HT1080 (cell line): ENCODE measurements around the gene NAPG. TPM values are rescaled to one million over a fixed set of nuclear protein-coding genes. Genes with fewer than 3 reads are reported as not detected.
"Not testable (repeated sequence)": the region's sequence is repeated elsewhere in the genome, so short reads cannot be mapped to it uniquely, and the experiment has no call there.

Experiments used
- DNase-seq: peaks from one replicate; pipeline ENCODE4 v3.0.0-alpha.2; 2015; ENCODE audit warnings: low read depth
- total RNA-seq: library from RNA; depleted of rRNA; stranded (reverse); fragments of >200 nt; shearing (Covaris generic); gene quantifications from 2 replicates; pipeline ENCODE4 v1.2.3, GENCODE V29; 2014

NAPG gene
- total RNA-seq, 1 experiment from 2014 or later, result 28.1 TPM

DNA sequence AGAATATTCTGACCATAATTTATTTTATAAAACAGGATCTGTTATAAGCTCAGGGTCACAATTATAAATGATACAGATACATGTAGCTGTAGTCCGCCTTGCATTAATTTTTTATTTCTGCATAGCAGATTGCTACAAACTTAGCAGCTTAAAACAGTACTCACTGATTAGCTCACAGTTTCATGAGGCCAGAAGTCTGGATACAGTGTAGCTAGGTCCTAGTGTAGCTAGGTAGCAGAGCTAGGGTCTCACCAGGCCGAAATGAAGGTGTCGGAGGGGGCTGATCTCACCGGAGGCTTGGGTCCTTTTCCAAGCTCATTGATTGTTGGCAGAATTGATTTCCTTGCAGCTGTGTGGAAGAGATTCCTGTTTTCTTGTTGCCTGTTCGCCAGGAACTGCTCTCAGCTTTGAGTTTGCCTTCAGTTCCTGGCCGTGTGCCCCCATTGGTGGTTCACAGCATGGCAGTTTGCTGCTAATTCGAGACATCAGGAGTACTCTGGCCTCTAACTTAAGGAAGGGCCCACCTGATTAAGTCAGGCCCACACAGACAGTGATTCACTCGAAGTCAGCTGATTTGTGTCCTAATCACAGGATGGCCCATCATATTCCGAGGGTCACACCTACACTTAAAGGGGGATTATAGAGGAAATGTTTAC is 18.4 kb downstream of the NAPG start:
- no peak for DNase-seq

DNA sequence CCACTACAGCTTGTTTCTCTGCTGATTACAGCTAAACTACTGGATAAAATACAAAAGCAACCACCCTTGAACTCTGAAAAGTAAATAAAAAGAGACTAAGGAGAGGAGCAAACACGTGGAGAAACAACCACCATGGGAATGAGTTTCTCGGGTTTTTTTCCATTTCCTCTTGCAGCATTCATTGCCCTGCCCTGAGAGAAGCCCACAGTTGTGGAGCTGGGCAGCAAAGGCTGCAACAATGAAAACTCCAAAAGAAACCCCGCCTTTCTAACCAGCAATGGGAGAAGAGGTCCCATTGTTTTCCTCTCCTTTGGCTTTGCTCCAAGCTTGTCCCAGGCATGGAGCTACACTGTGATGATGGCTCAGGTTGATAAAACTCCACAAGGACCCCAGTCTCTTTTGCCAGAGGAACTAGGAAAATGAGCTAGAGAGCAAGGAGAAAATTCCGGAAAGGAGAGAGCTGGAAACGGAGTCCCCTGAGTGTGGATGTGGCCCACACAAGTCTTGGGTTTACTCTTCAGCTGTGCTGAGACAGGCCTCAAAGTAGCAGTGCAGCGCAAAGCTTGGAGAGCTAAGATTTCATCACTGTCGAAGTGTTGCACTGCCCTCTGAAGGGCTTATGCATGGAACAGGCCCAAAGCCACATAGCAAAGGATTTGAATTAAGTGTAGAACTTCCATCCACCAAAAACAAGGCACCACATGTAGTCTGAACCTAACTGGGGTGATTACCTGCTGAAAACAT is 20.9 kb downstream of the NAPG start:
- no peak for DNase-seq

DNA sequence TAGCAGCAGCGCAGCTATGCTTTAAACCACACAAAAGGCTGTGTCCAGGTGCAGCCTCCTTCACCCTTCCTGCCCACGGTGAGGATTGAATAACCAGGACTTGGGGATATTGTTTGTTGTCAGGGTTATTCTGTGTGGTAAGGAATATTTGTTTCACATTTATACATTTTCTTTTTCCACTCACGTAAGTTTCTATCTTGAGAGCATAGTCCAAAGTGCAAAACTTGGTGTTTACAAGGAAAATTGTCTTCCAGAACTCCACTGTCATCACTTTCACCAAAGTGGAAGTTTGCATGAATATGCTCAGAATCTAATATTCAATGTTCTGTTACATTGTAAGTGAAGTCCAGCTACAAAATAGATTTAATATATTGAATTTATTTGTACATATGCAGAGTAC is 26.4 kb downstream of the NAPG start:
- DNase-seq, result no peak

DNA sequence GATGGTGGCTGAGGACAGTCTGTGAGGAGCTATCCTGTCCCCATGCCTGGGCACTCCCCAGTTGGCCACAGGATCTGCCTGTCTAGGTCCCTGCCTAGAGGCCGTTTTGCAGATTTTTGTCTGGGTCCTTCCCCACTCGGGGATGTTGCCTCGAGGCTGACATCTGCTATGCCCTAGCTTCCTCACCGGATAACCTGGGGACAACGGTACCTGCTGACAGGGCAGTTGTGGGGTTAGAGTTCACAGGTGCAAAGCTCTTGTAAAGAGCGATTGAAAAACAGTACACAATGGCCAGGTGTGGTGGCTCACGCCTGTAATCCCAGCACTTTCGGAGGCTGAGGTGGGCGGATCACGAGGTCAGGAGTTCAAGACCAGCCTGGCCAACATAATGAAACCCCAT is 30.4 kb downstream of the NAPG start:
- not testable (repeated sequence) for DNase-seq

DNA sequence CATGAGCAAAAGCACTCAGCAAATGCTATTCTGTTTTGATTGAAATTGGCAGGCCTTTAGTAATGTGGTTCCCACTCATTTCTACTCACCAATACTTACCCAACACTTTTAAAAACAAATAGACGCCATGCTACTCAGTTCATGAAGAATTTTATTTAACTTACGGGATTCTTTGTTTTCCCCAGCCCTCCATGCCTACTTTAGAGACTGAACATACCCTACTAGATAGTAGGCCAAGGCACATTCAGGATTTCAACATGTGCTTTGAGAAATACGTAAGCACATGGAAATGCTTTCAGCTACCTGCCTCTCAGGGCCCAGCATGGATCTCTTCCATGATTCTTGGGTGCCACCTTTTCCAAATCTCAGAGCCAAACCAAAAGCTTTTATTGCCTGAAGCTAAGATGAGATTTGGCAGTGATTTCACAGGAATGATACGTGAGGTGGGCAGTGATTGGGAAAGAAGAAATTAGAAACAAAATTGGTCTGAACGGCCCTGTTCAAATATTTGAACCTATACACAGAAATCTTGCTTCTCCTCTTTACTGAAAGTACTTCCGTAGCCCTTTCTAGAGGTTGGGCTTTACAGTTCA is 31.4 kb downstream of the NAPG start:
- DNase-seq, result no peak

DNA sequence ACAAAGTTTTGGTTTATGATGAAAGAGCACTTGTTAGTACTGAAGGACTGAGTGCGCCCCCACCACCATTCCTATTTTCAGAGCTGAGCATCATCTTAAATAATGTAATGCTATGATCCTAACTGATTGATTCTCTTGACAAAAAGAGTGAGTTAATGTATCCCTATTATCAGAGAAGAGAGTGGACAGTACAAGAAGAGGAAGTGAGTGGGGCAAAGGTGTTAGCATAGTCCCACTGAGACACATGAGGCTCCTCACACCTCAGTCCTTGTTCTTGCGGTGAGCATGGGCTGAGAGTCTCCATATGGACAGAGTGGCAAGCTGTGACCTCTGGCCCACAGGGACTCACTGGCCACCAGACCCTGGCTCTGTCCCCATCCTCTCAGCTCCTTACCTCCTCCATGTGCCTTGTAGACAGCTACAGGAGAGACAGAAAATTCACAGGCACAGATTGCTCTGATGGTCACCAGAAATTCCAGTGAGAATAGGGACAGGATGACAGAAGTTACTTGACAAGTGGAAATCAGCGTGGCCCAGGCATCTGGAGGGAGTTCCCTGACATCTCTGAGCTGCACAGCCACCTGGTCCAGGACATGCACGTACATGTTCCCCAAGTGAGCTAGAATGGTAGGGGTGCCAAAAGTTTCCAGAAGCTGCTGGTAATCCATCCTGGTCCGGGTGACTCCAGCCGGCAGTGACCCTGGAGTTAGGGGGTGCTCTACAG is 32.6 kb downstream of the NAPG start:
- no peak for DNase-seq

DNA sequence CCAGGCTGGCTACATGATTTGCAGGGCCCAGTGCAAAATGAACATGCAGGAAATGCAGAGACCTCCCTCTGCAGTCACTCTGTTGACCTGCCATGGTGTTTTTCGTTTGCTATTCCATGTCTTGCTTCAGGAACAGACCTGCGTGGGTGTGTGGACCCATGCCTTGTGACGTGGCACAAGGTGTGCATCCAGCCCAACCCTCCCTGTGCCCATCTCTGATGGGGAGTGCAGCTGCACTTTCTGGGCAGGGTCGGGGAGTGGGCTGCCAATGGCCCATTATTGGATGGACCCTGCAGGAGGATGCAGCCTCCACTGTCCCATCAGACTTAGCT is 33.1 kb downstream of the NAPG start:
- DNase-seq, result no peak

DNA sequence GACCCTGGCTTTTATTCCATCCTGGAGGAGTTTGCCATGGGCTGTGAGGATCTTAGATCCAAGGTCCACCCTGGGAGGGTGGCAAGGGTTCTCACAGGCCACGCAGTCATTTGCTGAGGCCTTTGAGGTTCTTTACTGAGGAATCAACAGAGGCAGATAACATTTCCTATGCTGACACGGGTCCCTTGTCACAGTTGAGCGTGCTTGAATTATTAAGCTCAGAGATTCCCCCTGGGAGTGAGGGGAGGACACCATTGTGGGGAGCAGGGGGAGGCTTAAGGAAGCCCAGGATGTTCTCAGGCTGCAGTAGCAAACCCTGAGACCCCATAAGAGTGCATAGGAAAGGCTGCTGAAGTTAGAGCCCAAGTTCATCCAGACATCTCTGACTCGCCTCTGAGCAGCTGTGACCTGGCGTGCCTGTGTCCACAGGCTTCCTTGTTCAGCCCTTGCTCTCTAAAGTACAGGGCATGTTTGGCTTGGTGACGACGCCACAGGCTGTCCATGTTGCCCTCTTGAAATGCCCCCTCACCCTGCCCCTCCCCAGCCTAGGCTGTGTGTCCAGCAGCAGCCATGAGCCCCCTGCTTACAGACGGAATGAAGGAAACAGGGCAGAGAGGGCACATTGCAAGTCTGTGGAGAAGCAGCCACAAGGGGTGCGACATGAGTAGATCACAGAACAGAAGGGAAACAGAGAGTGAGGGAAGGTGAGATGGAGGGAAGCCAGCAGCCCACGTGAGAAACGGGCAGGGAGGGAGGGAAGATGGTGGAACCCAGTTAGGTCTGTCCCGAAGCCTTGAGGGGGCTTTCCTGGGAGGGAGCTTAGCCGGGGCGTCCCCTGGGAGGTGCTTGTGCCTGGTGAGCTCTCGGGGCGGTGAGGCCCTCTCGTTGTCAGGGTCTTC is 34.0 kb downstream of the NAPG start:
- no peak for DNase-seq

DNA sequence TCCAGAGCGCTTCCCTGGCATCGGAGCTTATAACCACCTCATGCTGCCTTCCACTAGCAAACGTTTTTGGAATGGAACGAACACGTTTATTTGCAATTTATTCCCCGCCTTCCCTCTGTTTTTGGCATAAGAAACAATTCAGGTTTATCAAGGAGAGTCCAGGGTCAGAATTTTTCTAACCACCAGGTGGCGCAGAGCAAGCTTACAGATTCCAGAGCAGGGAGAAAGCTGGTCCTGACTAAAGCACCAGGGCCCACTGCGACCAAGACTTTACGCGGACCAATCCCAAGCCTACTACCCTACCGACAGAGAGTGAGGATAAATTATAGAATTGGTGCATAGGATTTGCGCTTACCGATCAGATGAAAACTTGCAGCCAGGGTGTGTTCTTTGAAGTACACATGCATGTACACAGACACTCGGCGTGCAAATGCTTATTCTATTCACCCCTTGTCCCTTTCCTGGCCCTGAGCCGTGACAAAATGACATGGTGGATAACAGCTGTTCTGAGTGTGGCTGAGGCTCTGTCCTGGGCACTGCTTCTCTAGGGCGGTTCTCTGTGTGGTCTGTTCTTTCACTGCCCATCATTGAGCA is 34.7 kb downstream of the NAPG start:
- DNase-seq, result peak; percentile 40

DNA sequence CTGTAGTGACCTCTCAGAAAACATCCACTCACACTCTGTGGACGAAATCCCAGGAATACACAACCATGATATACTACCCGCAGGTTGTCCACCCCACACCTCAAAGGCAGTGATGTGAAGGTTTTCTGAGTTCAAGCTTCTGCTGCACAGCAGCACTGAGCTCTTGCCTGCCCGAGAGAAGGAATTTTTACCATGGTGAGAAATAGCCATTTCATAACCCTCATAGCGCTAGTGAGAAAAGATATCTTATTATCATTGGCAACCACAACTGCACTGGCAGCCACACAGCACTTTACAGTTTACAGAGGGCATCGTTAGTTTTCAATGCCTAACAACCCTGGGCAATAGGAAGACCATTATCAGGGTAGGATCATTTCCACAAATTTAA is 36.9 kb downstream of the NAPG start:
- DNase-seq, result no peak

DNA sequence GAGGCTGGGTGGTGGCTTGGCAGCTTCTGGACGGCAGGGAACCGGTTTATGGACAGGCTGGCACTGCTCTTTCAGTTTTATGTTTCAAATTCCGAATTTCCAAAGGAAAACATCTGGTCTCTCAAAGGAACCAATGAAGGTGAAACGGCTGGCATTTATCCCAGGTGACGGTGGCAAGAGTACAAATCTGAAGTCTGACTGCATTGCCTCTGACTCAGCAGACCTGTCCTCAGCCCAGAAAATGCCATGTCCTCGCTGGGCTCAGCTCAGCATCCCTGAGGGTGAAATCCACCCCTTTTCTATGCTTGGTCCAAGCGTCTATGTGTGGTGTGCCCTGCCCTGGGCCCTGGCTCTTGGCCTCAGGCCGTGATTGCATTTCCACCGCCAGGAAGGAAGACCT is 38.1 kb downstream of the NAPG start:
- DNase-seq, result no peak

DNA sequence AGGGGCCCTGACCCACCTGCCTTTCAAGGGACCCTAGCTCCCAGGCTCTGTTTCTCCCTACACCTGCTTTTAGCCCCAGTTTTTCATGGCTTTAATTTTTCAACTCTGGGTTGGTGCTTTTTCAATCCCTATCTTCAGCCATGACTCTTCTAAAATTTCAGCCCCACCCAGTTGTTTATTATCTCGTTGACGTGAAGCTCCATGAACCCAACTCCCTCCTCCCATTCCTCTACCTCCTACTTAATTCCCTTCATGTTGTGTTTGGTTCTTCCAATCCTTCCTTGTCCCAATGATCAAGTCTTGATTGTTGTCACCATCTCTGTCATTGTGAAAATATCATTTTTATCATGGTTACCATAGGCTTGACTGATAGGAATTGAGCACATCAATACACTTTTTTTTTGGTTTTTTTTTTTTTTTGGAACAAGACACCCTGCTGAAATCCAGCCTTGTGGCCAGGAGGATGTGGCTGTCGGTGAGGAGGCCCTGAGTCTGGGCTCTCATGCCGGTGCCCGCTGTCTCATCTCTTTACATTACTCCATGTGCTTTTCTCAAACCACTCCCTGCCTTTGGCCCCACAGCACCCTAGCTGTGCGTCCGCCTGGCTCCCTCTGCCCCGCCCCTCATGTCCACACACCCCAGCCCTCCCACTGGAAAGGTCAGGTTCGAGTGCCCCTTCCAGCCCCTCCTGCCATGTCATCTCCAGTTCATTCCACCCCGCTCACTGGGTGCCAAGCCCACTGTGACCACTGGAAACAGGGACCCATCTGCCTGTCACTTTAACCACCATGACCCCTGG is 39.3 kb downstream of the NAPG start:
- no peak for DNase-seq

DNA sequence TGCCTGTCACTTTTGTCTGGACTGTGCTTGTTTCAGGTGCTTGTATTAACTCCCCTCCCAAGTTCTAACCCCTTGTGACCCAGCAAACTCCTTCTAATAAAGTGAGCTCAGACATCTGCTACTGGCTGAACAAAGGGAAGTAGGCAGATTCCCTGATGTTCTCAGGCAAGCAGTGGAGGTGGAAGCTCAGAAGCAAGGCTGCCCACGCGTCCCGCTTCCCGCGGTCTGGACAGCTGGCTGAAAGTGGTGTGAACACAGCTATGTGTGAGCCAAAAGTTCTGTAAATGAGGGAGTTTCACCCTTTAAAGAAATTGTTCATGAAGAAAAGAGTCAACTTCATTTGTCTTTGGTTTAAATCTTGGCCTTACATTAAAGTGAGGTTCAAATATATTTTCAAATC is 40.0 kb downstream of the NAPG start:
- DNase-seq, result no peak

DNA sequence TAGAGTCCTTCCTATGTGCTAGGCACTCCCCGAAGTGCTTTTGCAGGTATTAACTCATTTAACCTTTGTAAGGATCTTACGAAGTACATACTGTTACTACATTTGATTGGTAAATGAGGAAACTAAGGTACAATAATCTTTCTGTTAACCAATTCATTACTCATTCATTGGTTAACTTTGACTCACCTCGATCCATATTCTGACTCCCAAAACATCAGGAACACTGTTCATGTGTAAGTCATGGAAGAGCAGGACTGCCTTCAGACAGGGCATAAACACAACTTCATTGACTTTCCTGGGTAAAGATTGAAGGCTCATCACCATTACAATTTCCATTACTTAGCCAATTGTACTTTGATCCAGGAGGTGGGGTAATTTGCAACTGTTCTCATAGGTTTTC is 40.6 kb downstream of the NAPG start:
- DNase-seq, result no peak

DNA sequence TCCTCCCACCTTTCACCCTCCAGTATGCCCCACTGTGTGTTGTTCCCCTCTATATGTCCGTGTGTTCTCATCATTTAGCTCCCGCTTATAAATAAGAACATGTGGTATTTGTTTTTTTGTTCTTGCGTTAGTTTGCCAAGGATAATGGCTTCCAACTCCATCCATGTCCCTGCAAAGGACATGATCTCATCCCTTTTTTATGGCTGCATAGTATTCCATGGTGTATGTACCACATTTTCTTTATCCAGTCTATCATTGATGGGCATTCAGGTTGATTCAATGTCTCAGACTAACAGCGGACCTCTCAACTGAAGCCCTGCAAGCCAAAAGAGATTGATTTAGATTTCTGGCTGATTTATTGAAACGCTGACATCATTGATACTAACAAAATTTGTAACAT is 44.1 kb downstream of the NAPG start:
- not testable (repeated sequence) for DNase-seq

DNA sequence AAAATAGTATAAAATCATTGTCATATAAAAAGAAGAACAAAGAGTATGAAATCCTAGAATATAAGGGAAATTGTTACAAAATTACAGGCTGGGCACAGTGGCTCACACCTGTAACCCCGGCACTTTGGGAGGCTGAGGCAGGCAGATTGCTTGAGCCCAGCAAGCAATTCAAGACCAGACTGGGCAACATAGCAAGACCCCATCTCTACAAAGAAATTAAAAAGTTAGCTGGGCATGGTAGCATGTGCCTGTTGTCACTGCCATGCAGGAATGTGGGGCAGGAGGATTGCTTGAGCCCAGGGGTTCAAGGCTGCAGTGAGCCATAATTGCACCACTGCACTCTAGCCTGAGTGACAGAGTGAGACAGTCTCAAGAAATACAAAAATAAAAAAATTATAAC is 44.8 kb downstream of the NAPG start:
- no peak for DNase-seq

DNA sequence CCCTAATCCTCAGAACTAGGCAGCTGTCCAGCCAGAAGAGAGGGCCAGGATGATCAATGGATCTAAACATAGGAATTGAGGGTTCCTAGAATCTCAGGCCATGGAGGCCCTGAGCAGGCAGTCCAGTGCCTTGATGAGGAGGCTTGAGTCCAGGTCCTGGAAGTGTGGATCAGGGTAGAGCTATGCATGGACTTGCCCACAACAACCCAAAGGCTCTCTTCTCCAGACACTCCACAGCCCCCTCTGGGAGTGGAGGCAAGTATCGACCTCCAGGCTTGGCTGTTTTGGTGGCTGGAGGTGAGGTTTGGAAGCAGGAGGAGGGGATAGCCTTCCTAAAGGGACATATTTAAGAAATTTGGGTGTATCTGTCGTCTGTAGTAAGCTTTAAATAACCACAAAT is 45.7 kb downstream of the NAPG start:
- DNase-seq, result no peak

DNA sequence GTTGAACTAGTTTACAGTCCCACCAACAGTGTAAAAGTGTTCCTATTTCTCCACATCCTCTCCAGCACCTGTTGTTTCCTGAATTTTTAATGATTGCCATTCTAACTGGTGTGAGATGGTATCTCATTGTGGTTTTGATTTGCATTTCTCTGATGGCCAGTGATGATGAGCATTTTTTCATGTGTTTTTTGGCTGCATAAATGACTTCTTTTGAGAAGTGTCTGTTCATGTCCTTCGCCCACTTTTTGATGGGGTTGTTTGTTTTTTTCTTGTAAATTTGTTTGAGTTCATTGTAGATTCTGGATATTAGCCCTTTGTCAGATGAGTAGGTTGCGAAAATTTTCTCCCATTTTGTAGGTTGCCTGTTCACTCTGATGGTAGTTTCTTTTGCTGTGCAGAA is 47.4 kb downstream of the NAPG start:
- DNase-seq, result not testable (repeated sequence)

DNA sequence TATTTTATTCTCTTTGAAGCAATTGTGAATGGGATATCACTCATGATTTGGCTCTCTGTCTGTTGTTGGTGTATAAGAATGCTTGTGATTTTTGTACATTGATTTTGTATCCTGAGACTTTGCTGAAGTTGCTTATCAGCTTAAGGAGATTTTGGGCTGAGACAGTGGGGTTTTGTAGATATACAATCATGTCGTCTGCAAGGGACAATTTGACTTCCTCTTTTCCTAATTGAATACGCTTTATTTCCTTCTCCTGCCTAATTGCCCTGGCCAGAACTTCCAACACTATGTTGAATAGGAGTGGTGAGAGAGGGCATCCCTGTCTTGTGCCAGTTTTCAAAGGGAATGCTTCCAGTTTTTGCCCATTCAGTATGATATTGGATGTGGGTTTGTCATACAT is 48.6 kb downstream of the NAPG start:
- not testable (repeated sequence) for DNase-seq
